Neural progenitor cell (in vitro differentiated cells): ENCODE measurements around the gene NCKAP5.

Source experiments
- EZH2 ChIP-seq: fragments of 200-600 bp; sonication (generic); IDR thresholded peaks from 2 replicates; pipeline ENCODE4 v1.6.1; 2017; ENCODE audit warnings: antibody characterized with exemption, mild to moderate bottlenecking, moderate library complexity
- EZH2phosphoT487 ChIP-seq: fragments of 200-600 bp; sonication (generic); IDR thresholded peaks from 2 replicates; pipeline ENCODE4 v1.6.1; 2017; ENCODE audit warnings: antibody characterized with exemption
- TF ChIP-seq, protein P1 (sequence below): fragments of 200-600 bp; sonication (generic); IDR thresholded peaks from 2 replicates; pipeline ENCODE4 v1.5.1; 2017; ENCODE audit warnings: antibody characterized with exemption, mild to moderate bottlenecking

DNA sequence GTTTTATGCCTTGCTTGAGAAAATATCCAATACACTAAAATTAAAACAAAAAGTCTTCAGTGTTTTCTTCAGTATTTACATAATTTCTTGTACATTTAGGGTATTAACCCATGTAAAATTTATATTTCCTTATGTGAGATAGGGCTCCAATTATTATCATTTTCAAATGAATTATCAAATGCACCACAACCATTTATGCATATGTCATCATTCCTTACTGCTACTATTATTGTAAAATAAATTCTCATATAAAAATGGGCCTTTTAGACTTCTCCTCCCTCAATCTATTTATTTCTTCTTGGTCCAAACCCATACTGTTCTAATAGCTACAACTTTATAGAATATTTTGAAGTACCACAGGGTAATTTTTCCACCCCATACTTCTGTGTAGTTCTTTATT lies 722.9 kb downstream of the NCKAP5 start:
- TF ChIP-seq, protein P1, sequence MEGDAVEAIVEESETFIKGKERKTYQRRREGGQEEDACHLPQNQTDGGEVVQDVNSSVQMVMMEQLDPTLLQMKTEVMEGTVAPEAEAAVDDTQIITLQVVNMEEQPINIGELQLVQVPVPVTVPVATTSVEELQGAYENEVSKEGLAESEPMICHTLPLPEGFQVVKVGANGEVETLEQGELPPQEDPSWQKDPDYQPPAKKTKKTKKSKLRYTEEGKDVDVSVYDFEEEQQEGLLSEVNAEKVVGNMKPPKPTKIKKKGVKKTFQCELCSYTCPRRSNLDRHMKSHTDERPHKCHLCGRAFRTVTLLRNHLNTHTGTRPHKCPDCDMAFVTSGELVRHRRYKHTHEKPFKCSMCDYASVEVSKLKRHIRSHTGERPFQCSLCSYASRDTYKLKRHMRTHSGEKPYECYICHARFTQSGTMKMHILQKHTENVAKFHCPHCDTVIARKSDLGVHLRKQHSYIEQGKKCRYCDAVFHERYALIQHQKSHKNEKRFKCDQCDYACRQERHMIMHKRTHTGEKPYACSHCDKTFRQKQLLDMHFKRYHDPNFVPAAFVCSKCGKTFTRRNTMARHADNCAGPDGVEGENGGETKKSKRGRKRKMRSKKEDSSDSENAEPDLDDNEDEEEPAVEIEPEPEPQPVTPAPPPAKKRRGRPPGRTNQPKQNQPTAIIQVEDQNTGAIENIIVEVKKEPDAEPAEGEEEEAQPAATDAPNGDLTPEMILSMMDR = no peak
- TF ChIP-seq EZH2 (no peak), EZH2phosphoT487 (no peak)
